K562 treated with DMSO at 1 percent for 48 hours (cell line): ENCODE results near the gene C5orf58. TPM values are rescaled to one million over a fixed set of nuclear protein-coding genes. Genes with fewer than 3 reads are reported as not detected.

ENCODE experiments used
- total RNA-seq: library from RNA; unstranded; fragments of 300-600 nt; gene quantifications from 2 replicates; pipeline ENCODE4 v1.2.3, GENCODE V29; 2022; ENCODE audit warnings: low replicate concordance; ENCODE audit errors: extremely low read depth

C5orf58 gene
- not detected in 2 replicates for total RNA-seq

DNA sequence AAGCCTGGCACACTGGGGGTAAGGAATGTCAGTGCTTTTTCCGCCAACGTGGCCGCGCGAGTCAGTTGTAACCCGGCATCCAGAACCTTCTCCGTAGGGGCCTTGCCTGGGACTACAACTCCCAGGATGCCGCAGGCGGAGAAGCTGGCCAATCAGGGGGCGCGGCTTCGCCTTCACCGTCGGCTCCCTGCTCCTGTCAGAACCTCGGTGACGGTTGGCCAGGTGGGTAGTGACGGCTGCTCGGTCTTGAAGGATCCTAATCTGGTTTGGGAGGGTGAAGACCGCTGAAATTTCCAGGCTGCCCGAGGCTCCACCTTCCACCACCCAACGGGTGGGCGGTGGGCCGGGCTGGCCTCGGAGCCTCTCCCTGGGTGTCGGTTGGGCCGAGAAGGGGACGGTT is at the start of gene C5orf58:
TSS of gene C5orf58 (plus strand) at position 200 of the 400 bp plus-strand sequence. CDS start 1,992 bp downstream, outside the sequence.

Other genes with a start within 250 kb of the C5orf58 start
- not detected in 2 replicates for gene FOXI1, start 127.1 kb upstream of the C5orf58 start, total RNA-seq
- gene LCP2, start 64.8 kb downstream of the C5orf58 start, total RNA-seq, result not detected in 2 replicates
- gene KCNMB1, start 156.4 kb downstream of the C5orf58 start, total RNA-seq, result not detected in 2 replicates